Measurements from ENCODE around the gene FGG. TPM values are rescaled to one million over a fixed set of nuclear protein-coding genes. Genes with fewer than 3 reads are reported as not detected.
A peak's percentile ranks its signal among the peaks of the same experiment; 100 is the strongest.

The FGG gene
- polyA plus RNA-seq, 4 donors, result 0.42 to 143 TPM; not detected in 2

GRCh38 chr4:154586296-154587033 lies 26.0 kb downstream of the FGG start:
- WGBS, 3 donors, result 85 to 90% (median 88%) methylated on average over 13 of the region's 13 CpGs
- H3K4me3 ChIP-seq (ENCODE audit: low read depth in 1 of 3, low read length in 3 of 3), result no peak overlapping the region
- DNase-seq (no peak), FAIRE-seq (no peak)
- peaks cover 0 to 7% (median 0%) of the 10 kb centered on the region in 3 donors for H3K27me3 ChIP-seq (ENCODE audit: control insufficient read depth in 3 of 3, insufficient read depth in 3 of 3, low read length in 3 of 3)
- peaks cover 0 to 14% (median 2%) of the 10 kb centered on the region in 3 donors for H3K4me1 ChIP-seq (ENCODE audit: control insufficient read depth in 3 of 3, insufficient read depth in 2 of 3, low read depth in 1 of 3, low read length in 2 of 3)
- H3K27ac ChIP-seq (ENCODE audit: low read depth in 1 of 3, low read length in 2 of 3), result no peak overlapping the region
- H3K9me3 ChIP-seq (ENCODE audit: control insufficient read depth in 2 of 2, insufficient read depth in 1 of 2, low read depth in 1 of 2, low read length in 1 of 2), result peaks cover 0 to 18% of the 10 kb centered on the region in 2 donors
- H3K36me3 ChIP-seq (ENCODE audit: control insufficient read depth in 3 of 3, insufficient read depth in 2 of 3, low read depth in 1 of 3, low read length in 3 of 3), result peaks cover 0 to 10% (median 0%) of the 10 kb centered on the region in 3 donors

- DNase-seq, result no peak
- Histone ChIP-seq H3K9me3 (ENCODE audit: control insufficient read depth in 2 of 2, insufficient read depth in 1 of 2, low read depth in 1 of 2, low read length in 1 of 2) (peaks cover 0 to 18% of the 10 kb centered on the region in 2 donors), H3K27me3 (ENCODE audit: control insufficient read depth in 3 of 3, insufficient read depth in 3 of 3, low read length in 3 of 3) (peaks cover 0 to 5% (median 0%) of the 10 kb centered on the region in 3 donors), H3K4me3 (ENCODE audit: low read depth in 1 of 3, low read length in 3 of 3) (no peak overlapping the region), H3K4me1 (ENCODE audit: control insufficient read depth in 3 of 3, insufficient read depth in 2 of 3, low read depth in 1 of 3, low read length in 2 of 3) (peaks cover 0 to 6% (median 0%) of the 10 kb centered on the region in 3 donors), H3K27ac (ENCODE audit: low read depth in 1 of 3, low read length in 2 of 3) (no peak overlapping the region), H3K36me3 (ENCODE audit: control insufficient read depth in 3 of 3, insufficient read depth in 2 of 3, low read depth in 1 of 3, low read length in 3 of 3) (peaks cover 0 to 10% (median 0%) of the 10 kb centered on the region in 3 donors)
- WGBS, 3 donors, result 87 to 96% (median 88%) methylated on average over 10 of the region's 10 CpGs
- FAIRE-seq, result no peak
Observed at GRCh38 chr4:154585369-154586018, 27.0 kb downstream of the FGG start.

- FAIRE-seq, result no peak
- no peak overlapping the region for H3K4me3 ChIP-seq (ENCODE audit: low read depth in 1 of 3, low read length in 3 of 3)
- H3K4me1 ChIP-seq (ENCODE audit: control insufficient read depth in 3 of 3, insufficient read depth in 2 of 3, low read depth in 1 of 3, low read length in 2 of 3), result peaks cover 0 to 2% (median 0%) of the 10 kb centered on the region in 3 donors
- DNase-seq, result no peak
- no peak overlapping the region for H3K27ac ChIP-seq (ENCODE audit: low read depth in 1 of 3, low read length in 2 of 3)
- H3K36me3 ChIP-seq (ENCODE audit: control insufficient read depth in 3 of 3, insufficient read depth in 2 of 3, low read depth in 1 of 3, low read length in 3 of 3), result peaks cover 0 to 10% (median 0%) of the 10 kb centered on the region in 3 donors
- WGBS, 3 donors, result 81 to 87% (median 83%) methylated on average over 5 of the region's 5 CpGs
- H3K9me3 ChIP-seq (ENCODE audit: control insufficient read depth in 2 of 2, insufficient read depth in 1 of 2, low read depth in 1 of 2, low read length in 1 of 2), result peaks cover 0 to 18% of the 10 kb centered on the region in 2 donors
- peaks cover 0 to 3% (median 0%) of the 10 kb centered on the region in 3 donors for H3K27me3 ChIP-seq (ENCODE audit: control insufficient read depth in 3 of 3, insufficient read depth in 3 of 3, low read length in 3 of 3)
Observed at GRCh38 chr4:154584259-154584658, 28.2 kb downstream of the FGG start.

GRCh38 chr4:154583677-154584076 lies 28.8 kb downstream of the FGG start:
- Histone ChIP-seq H3K27me3 (ENCODE audit: control insufficient read depth in 3 of 3, insufficient read depth in 3 of 3, low read length in 3 of 3) (peaks cover 0 to 3% (median 0%) of the 10 kb centered on the region in 3 donors), H3K9me3 (ENCODE audit: control insufficient read depth in 2 of 2, insufficient read depth in 1 of 2, low read depth in 1 of 2, low read length in 1 of 2) (peaks cover 0 to 18% of the 10 kb centered on the region in 2 donors), H3K27ac (ENCODE audit: low read depth in 1 of 3, low read length in 2 of 3) (no peak overlapping the region), H3K36me3 (ENCODE audit: control insufficient read depth in 3 of 3, insufficient read depth in 2 of 3, low read depth in 1 of 3, low read length in 3 of 3) (peaks cover 0 to 10% (median 0%) of the 10 kb centered on the region in 3 donors), H3K4me1 (ENCODE audit: control insufficient read depth in 3 of 3, insufficient read depth in 2 of 3, low read depth in 1 of 3, low read length in 2 of 3) (peaks cover 0 to 2% (median 0%) of the 10 kb centered on the region in 3 donors), H3K4me3 (ENCODE audit: low read depth in 1 of 3, low read length in 3 of 3) (no peak overlapping the region)
- FAIRE-seq, result no peak
- no peak for DNase-seq

- Histone ChIP-seq H3K4me3 (ENCODE audit: low read depth in 1 of 3, low read length in 3 of 3) (no peak overlapping the region), H3K4me1 (ENCODE audit: control insufficient read depth in 3 of 3, insufficient read depth in 2 of 3, low read depth in 1 of 3, low read length in 2 of 3) (peaks cover 0 to 2% (median 0%) of the 10 kb centered on the region in 3 donors), H3K27me3 (ENCODE audit: control insufficient read depth in 3 of 3, insufficient read depth in 3 of 3, low read length in 3 of 3) (peaks cover 0 to 3% (median 0%) of the 10 kb centered on the region in 3 donors), H3K27ac (ENCODE audit: low read depth in 1 of 3, low read length in 2 of 3) (no peak overlapping the region), H3K9me3 (ENCODE audit: control insufficient read depth in 2 of 2, insufficient read depth in 1 of 2, low read depth in 1 of 2, low read length in 1 of 2) (peaks cover 0 to 18% of the 10 kb centered on the region in 2 donors), H3K36me3 (ENCODE audit: control insufficient read depth in 3 of 3, insufficient read depth in 2 of 3, low read depth in 1 of 3, low read length in 3 of 3) (peaks cover 0 to 10% (median 0%) of the 10 kb centered on the region in 3 donors)
- FAIRE-seq, result peak; percentile 59
- DNase-seq, result no peak
- WGBS, 3 donors, result 82 to 91% (median 86%) methylated on average over 3 of the region's 3 CpGs
Observed at GRCh38 chr4:154583230-154583629, 29.2 kb downstream of the FGG start.

- Histone ChIP-seq H3K27ac (ENCODE audit: low read depth in 1 of 3, low read length in 2 of 3) (no peak overlapping the region), H3K4me3 (ENCODE audit: low read depth in 1 of 3, low read length in 3 of 3) (no peak overlapping the region), H3K27me3 (ENCODE audit: control insufficient read depth in 3 of 3, insufficient read depth in 3 of 3, low read length in 3 of 3) (peaks cover 0 to 3% (median 0%) of the 10 kb centered on the region in 3 donors), H3K9me3 (ENCODE audit: control insufficient read depth in 2 of 2, insufficient read depth in 1 of 2, low read depth in 1 of 2, low read length in 1 of 2) (peaks cover 0 to 18% of the 10 kb centered on the region in 2 donors), H3K36me3 (ENCODE audit: control insufficient read depth in 3 of 3, insufficient read depth in 2 of 3, low read depth in 1 of 3, low read length in 3 of 3) (peaks cover 0 to 10% (median 0%) of the 10 kb centered on the region in 3 donors), H3K4me1 (ENCODE audit: control insufficient read depth in 3 of 3, insufficient read depth in 2 of 3, low read depth in 1 of 3, low read length in 2 of 3) (no peaks in the 10 kb centered on the region)
- DNase-seq (no peak), FAIRE-seq (no peak)
- 47 to 92% (median 61%) methylated on average over 2 of the region's 2 CpGs for WGBS, 3 donors
Observed at GRCh38 chr4:154582723-154583122, 29.7 kb downstream of the FGG start.

- DNase-seq, result no peak
- no peak for FAIRE-seq
- Histone ChIP-seq H3K4me1 (ENCODE audit: control insufficient read depth in 3 of 3, insufficient read depth in 2 of 3, low read depth in 1 of 3, low read length in 2 of 3) (no peaks in the 10 kb centered on the region), H3K4me3 (ENCODE audit: low read depth in 1 of 3, low read length in 3 of 3) (no peak overlapping the region), H3K27ac (ENCODE audit: low read depth in 1 of 3, low read length in 2 of 3) (no peak overlapping the region), H3K27me3 (ENCODE audit: control insufficient read depth in 3 of 3, insufficient read depth in 3 of 3, low read length in 3 of 3) (no peaks in the 10 kb centered on the region), H3K36me3 (ENCODE audit: control insufficient read depth in 3 of 3, insufficient read depth in 2 of 3, low read depth in 1 of 3, low read length in 3 of 3) (no peaks in the 10 kb centered on the region), H3K9me3 (ENCODE audit: control insufficient read depth in 2 of 2, insufficient read depth in 1 of 2, low read depth in 1 of 2, low read length in 1 of 2) (no peaks in the 10 kb centered on the region)
Observed at GRCh38 chr4:154579927-154580326, 32.5 kb downstream of the FGG start.

- no peaks in the 10 kb centered on the region for H3K36me3 ChIP-seq (ENCODE audit: control insufficient read depth in 3 of 3, insufficient read depth in 2 of 3, low read depth in 1 of 3, low read length in 3 of 3)
- no peaks in the 10 kb centered on the region for H3K27me3 ChIP-seq (ENCODE audit: control insufficient read depth in 3 of 3, insufficient read depth in 3 of 3, low read length in 3 of 3)
- 73 to 80% (median 74%) methylated on average over 1 of the region's 1 CpG for WGBS, 3 donors
- H3K4me1 ChIP-seq (ENCODE audit: control insufficient read depth in 3 of 3, insufficient read depth in 2 of 3, low read depth in 1 of 3, low read length in 2 of 3), result no peaks in the 10 kb centered on the region
- H3K27ac ChIP-seq (ENCODE audit: low read depth in 1 of 3, low read length in 2 of 3), result no peak overlapping the region
- no peak overlapping the region for H3K4me3 ChIP-seq (ENCODE audit: low read depth in 1 of 3, low read length in 3 of 3)
- no peak for FAIRE-seq
- no peaks in the 10 kb centered on the region for H3K9me3 ChIP-seq (ENCODE audit: control insufficient read depth in 2 of 2, insufficient read depth in 1 of 2, low read depth in 1 of 2, low read length in 1 of 2)
- DNase-seq, result no peak
Observed at GRCh38 chr4:154578919-154579318, 33.5 kb downstream of the FGG start.

Measured in small intestine (tissue), 7 donors.